Measurements from ENCODE around the gene CDHR3. TPM values are rescaled to one million over a fixed set of nuclear protein-coding genes. Genes with fewer than 3 reads are reported as not detected.

Gene CDHR3
- total RNA-seq, 1 experiment from 2014 or later, result 3.3 TPM

DNA sequence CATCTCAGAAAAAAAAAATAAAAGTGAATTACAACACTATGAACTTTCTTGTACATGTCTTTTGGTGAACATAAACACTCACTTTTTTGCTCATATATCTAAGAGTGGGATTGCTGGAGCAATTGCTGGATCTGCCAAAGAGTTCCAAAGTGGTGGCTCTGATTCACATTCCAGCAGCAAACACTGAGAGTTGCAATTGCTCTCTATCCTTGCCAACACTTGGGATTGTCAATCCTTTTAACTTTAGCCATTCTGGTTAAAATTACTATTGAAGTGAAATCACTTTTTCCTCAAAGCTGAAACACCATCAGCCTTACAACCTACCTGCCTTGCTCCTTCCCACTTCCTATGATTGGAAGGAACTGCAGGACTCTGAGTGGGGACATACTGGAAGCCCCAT, 70.7 kb downstream of the CDHR3 start:
- Histone ChIP-seq H2AFZ (ENCODE audit: low read length) (no peak overlapping the region), H3K79me1 (ENCODE audit: insufficient read depth, low read depth, low read length, poor library complexity, severe bottlenecking) (no peaks in the 10 kb centered on the region), H3K18ac (ENCODE audit: insufficient read length, low read depth, low read length) (no peak overlapping the region), H3T11ph (ENCODE audit: low read length) (no peak overlapping the region), H3K27ac (ENCODE audit: insufficient read length, low read depth, low read length) (no peak overlapping the region), H3K9ac (ENCODE audit: extremely low read depth, insufficient read length, low read length) (no peak overlapping the region), H3K4me2 (ENCODE audit: insufficient read depth, insufficient read length, low read length) (no peak overlapping the region), H2BK5ac (ENCODE audit: insufficient read length, low read length) (no peak overlapping the region), H3K56ac (ENCODE audit: insufficient read length, low read depth, low read length) (no peak overlapping the region), H3K14ac (ENCODE audit: insufficient read depth, low read length) (no peak overlapping the region), H4K91ac (ENCODE audit: insufficient read length, low read depth, low read length) (no peak overlapping the region), H3K79me2 (ENCODE audit: insufficient read depth, low read length) (no peaks in the 10 kb centered on the region), H3K23me2 (ENCODE audit: insufficient read length, low read depth, low read length, poor library complexity, severe bottlenecking) (no peaks in the 10 kb centered on the region), H2BK15ac (ENCODE audit: low read depth, low read length) (no peak overlapping the region), H2BK12ac (ENCODE audit: insufficient read length, low read depth, low read length) (no peak overlapping the region), H4K8ac (replicated peaks; ENCODE audit: insufficient read length, low read depth, low read length) (no peak overlapping the region), H2BK20ac (ENCODE audit: low read depth, low read length, poor library complexity, severe bottlenecking) (no peak overlapping the region), H3K9me3 (ENCODE audit: control insufficient read depth, low read depth, low read length) (no peaks in the 10 kb centered on the region), H2BK120ac (ENCODE audit: low read depth, low read length, poor library complexity, severe bottlenecking) (no peak overlapping the region), H2AK5ac (ENCODE audit: insufficient read length, low read length) (no peak overlapping the region), H3K23ac (ENCODE audit: insufficient read length, low read depth, low read length) (no peak overlapping the region), H3K4me1 (ENCODE audit: insufficient read depth, low read length) (peaks cover 8% of the 10 kb centered on the region; the same call in 1 of the 2 replicates), H4K5ac (ENCODE audit: insufficient read length, low read depth, low read length) (no peak overlapping the region), H3K27me3 (ENCODE audit: insufficient read depth, low read length) (no peaks in the 10 kb centered on the region), H3K4ac (ENCODE audit: low read depth, low read length) (no peak overlapping the region), H4K20me1 (ENCODE audit: control insufficient read depth, insufficient read depth, insufficient read length) (no peaks in the 10 kb centered on the region)
- H3K9me3 Mint-ChIP-seq, result no peaks in the 10 kb centered on the region
- H3K36me3 Mint-ChIP-seq (ENCODE audit: insufficient read depth in 1 of 3, low read depth in 3 of 3), result 0 out of 7 replicates have a peak, but pooled peaks cover 0 to 1% (median 0%) of the 10 kb centered on the region in 3 experiments
- peaks cover 9% of the 10 kb centered on the region for H3K27me3 Mint-ChIP-seq (ENCODE audit: low read depth)
- DNase-seq, result no peak
- no peak overlapping the region for H3K4me3 Mint-ChIP-seq
- TF ChIP-seq, protein P1, sequence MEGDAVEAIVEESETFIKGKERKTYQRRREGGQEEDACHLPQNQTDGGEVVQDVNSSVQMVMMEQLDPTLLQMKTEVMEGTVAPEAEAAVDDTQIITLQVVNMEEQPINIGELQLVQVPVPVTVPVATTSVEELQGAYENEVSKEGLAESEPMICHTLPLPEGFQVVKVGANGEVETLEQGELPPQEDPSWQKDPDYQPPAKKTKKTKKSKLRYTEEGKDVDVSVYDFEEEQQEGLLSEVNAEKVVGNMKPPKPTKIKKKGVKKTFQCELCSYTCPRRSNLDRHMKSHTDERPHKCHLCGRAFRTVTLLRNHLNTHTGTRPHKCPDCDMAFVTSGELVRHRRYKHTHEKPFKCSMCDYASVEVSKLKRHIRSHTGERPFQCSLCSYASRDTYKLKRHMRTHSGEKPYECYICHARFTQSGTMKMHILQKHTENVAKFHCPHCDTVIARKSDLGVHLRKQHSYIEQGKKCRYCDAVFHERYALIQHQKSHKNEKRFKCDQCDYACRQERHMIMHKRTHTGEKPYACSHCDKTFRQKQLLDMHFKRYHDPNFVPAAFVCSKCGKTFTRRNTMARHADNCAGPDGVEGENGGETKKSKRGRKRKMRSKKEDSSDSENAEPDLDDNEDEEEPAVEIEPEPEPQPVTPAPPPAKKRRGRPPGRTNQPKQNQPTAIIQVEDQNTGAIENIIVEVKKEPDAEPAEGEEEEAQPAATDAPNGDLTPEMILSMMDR (conservative IDR thresholded peaks at IDR 0.05), result no peak
- no peak overlapping the region for H3K27ac Mint-ChIP-seq
- peaks cover 22 to 25% of the 10 kb centered on the region in 2 experiments for H3K4me1 Mint-ChIP-seq

Data from H9 (cell line).